Activated T-cell treated with anti-CD3 and anti-CD28 coated beads for 48 hours (primary cell): Measurements from ENCODE around the gene DTNA.

Experiments used
- DNase-seq: peaks from one replicate; pipeline ENCODE4 v3.0.0-alpha.2; 2020; ENCODE audit warnings: low read depth

DTNA gene

DNA sequence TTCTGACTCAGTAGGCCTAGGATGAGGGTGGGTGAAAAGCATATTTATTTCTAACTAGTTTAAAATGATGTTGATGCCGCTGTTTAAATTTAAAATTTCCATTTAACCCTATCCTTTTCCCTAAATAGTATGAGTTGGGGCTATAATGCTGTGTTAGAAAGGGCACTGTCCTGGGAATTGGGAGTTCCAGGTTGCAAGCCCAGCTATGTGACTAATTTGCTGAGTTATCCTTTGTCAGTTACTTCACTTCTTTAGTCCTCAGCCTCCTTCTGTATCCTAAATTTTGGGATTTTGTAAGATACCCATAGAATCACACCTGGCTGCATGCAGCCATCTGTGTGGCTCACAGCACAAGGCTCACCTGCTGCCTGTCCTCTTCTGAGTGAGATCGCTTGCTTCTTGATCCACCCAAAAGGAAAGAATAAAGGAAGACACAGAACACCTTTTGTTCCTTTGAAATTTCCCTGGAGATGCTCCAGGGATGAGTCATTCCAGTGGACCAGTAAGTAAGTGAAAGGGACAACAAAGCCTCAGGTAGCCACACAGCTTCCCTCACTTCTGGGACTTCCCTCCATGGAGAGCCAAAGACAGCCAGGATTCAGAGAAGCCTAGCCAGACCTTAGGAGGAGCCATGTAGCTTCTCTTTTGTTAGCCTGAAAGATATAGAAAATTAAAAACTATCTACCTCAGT, 97.2 kb downstream of the DTNA start:
- DNase-seq = no peak

DNA sequence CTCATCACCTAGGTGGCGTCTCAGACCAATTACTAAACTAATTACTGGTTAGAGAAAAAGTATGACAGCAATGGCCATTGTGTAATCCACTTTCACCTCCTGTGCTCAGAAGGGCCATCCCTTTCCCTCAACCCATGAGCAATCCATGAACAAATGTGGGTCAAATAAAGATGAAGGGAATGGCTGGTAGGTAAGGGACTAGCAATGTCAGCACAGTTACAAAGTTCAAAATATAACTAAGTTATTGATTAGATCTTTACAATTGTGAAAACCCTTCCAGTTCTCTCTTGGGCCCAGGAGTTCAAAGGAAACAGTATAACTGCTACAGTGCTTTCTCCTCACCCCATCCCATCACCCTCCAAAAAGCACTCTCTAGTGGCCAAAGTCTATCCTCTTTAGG, 98.3 kb downstream of the DTNA start:
- no peak for DNase-seq

DNA sequence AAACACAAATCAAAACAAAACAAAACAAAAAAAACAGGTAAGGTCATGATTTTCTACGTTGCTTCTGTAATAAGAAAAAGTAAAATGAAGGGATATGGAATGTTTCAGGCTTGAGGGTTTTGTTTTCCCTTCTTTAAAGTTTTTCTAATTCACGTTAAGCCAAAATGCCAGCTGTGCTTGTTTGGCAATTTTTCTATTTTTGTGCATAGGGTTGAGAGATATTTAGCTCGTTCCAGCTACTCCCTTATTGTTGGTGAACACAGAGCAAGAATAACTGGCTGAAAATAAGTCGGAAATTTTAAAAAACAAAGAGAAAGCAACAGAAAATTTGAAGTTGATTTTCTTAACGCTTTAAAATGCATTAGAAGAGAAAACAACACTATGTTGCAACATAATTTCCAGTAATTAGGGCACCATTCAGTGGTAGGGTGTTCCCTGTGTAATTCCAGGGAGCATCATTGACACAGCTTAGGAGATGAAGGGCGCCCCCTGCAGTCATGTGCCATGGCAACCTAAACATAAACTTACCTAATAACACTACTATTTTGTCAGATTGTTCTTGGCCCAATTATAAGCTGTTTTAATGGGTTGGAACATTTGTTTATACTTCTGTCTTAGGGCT, 99.5 kb downstream of the DTNA start:
- no peak for DNase-seq

DNA sequence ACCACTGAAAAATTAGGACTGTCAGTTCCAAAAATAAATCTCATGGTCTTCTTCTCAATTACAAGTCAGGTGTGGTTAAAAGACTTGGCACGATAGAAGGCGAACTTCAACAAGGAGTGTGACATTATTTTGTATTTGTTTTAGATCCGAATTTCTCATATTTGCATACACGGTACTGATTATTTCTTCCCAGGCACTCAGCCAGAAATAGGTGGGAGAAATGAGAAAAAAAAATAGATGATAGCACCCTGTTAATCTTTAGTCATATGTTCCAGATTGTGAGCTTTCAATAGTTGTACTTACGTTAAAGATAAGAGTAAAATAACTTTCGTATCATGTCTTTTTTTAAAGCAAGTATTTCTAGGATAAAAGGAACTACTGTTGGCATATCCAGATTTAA, 106.1 kb downstream of the DTNA start:
- no peak for DNase-seq

DNA sequence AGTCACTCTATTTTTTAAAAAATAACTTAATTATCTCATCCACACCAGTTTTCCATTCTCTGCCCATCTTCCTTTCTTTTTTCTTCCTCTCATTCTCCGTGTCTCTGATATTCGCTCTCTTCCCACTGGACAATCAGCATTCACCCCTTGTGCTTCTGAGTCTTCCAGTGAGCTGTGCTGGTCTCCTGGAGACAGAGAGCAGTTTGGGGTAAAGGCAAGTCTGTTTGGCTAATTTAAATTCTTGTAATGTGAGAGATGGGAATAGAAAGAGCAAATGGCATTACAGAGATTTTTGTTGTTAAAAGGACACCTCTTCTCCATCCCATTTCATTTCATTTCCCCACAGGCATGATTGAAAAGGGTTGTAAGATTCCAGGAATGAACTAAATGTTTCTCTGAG, 107.5 kb downstream of the DTNA start:
- DNase-seq = no peak

DNA sequence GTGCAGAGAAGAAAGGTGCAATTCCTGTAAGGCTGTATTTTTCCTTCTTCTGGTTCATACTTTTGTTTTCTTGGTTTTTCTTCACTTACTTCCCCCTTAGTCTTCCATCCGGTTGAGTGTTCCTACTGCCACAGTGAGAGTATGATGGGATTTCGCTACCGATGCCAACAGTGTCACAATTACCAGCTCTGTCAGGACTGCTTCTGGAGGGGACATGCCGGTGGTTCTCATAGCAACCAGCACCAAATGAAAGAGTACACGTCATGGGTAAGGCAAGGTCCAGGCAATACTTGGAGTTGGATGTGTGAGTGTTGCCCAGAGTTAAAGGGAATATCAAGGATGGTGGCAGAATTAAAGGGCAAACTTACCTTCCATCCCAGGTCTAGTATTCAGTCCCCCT, 108.0 kb downstream of the DTNA start:
- DNase-seq = no peak

DNA sequence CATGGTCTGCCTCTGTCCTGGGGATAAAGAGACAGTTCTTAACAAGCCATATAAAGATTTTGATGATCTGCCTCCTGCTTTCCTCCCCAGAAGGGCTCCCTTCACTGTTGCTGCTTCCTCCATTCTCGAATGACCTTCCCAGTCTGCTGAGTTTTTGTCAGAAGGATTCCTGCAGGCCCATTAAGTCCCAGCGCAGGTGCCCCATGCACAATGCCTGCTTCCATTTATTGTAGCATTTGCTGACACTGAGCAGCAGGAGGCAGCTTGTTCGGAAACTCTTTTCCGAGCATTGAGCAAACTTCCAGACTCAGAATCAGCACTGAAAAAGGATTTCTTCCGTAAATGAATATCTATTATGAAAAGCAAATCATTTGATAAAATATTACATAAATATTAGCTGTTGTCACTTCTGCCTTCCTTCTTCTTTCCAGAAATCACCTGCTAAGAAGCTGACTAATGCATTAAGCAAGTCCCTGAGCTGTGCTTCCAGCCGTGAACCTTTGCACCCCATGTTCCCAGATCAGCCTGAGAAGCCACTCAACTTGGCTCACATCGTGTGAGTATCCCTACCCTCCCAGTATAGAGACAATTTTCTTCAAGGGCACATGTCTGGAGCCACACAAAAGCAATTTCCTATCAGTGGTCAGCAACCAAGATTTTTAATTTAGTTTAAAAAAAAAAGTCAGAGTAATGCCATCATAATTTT, 110.4 kb downstream of the DTNA start:
- DNase-seq = no peak

DNA sequence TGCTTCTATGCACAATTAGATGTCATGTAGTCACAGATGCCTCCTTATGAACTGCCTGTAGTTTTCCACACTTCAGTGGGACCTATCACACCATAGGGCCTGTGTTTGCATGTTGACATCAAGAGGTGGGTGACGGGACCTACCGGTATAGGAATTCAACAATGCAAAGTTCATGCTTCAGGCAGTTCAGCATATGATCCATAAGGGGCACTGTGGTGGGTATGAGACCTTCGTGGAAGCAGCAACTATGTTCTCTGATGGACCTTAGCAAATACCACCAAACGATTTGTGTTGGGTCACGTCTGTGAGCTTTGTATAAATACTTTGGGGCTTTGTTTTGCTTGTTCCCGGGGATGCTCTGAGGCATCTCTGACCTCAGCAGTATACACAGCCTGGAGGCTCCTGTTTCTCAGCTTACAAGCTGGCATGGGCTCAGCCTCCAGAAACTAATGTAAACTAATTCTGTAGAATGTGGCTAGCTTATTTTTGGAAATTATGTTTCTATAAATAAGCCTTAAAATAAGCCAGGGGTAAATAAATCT, 111.6 kb downstream of the DTNA start:
- no peak for DNase-seq

DNA sequence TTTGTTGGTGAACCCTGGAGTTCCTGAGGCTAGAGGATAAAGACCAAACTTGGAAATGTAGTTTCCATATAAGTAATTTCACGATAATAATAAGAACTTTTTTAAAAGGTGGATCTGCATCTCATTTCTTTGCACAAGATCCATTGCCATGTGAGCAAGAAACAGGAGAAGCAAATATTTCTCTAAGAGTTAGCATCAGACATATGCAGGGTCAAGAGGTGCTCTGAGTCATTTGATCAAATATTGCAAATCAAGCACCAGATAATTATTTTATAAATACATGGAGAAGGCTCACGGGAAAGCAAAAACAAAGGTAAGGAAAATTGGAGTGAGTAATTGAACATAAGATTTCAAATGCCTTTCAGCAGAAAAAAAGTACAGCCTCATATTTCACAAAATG, 118.0 kb downstream of the DTNA start:
- no peak for DNase-seq

DNA sequence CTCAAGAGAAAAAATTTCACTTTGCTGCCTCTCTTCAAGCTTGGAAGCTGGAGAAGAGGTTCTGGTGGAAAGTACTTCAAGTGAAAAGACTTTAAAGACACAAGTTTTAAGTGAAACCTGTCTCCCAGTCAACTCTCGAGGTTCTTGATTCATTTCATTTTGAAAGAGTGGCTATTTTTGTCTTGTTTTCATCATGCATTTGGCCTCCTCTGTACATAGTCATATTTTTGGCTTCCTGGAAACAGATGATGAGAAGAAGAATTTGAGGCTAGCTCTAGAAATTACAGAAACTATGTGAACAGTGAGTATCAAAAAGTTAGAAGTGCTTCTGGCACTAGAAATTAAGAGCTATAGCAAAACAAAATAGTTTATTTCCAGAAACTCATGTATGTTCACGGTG, 124.8 kb downstream of the DTNA start:
- DNase-seq = no peak

DNA sequence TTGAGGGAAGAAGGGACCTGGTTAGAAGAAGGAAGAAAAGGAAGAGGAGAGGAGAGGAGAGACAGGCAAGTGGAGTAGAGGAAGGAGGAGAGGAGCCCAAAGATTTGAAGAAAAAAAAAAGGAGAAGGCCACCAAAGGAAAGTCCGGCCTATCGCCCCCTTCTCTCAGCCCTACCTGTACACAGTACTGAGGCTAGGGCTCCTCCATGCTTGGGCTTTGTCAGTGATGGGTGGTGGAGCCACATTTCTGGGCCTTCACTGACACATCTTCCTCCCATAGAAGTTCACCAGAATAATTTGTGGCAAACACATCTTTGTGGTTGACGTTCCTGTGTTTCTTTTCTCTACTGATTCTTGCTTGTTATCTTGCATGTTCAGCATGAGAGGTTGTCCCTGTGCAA, 125.4 kb downstream of the DTNA start:
- no peak for DNase-seq

DNA sequence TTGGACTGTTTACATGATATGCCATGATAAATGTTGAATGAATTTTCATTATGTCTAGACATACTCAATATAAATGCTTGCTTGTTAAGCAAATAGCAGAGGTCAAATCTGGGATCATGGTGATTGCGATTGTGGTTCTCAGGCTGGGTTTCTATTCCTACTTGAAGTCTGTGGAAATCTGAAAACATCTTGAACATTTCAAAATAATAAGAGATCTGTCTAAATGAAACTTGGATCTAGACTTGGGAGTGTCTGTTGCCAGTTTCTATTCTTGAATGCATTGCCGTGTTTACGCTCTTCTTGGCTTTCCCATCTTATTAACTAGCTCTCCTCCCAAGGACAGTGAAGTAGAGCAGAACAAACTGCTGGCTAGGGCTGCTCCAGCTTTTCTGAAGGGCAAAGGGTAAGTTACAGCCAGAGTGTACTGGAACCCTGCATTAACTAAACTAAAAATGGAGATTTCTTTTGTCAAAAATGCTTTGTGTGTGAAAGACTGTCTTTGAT, 127.7 kb downstream of the DTNA start:
- no peak for DNase-seq

DNA sequence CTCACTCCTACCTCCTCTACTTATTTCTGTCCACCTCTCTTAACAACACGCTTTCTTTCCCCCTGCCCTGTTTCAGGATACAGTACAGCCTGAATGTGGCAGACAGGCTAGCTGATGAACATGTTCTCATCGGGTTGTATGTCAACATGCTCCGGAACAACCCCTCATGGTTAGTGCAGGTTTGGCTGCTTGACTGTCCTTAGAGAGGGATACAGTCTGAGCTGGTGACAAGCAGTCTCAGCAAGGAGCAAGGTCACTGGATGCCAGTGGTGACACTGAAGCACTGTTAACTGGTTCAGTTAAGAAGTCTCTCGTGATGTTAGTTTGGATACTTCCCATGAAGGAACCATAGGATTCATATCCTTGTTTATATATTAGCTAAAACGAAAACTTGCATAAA, 128.6 kb downstream of the DTNA start:
- DNase-seq = no peak

DNA sequence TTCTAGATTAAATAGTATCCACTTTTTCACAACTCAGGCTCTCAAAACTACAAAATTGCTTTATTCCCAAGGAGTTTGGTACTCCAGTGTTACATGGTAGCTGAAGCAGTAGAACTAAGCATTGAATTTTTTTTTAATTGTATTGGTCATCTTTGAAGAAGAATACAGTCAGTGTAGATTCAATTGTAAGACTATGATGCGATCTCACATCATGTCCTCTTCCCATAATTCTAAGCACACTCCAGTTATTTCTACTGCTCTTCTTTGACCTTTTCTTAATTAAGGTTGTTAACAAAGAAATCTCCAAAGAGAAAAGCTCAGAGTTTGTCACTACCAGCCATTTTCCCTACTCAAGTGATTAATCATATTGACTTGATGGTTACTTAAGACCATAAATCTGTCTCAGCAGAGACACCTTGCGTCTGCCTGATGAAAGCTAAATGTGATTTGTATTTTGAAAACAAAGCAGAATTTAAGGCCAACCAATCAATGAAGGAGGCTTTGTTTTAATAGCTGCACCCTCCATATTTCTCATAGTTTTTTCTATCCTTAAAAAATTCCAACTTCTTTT, 130.2 kb downstream of the DTNA start:
- no peak for DNase-seq

DNA sequence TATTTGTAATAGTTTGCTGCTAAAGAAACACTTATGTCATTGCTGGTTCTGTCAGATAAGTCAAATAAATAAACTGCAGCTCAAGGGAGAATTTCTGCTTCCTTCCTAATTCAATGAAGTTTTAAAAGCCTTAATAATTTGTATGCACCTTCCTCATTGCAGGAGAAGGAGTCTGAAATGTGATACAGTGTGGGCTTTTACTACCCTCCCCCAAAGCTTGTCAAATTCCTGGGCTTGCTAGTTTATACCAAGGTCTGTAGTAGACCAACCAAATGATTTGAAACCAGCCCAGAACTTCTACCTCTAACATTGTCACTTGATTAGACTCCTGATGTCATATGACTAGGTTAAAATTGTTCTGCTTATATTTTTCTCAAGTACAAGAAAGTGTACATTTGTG, 131.8 kb downstream of the DTNA start:
- DNase-seq = no peak

DNA sequence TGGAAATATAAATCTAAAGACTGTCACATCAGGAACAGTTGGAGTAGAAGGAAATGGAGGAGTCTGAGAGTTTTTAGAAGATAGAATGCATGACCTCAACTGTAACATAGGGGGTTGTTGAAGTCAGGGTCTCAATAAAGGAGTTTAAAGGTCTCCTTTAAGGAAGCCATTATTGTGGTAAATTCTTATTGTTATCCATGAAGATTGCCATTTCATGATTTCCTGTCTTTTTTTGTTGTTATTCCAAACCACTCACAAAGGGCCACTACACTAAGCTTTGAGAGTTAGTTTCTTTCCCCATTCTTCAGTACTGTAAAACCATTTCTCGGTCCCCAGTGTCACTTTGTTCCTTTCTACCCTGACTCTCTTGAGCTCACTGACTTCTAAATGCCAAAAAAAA, 134.0 kb downstream of the DTNA start:
- DNase-seq = no peak

DNA sequence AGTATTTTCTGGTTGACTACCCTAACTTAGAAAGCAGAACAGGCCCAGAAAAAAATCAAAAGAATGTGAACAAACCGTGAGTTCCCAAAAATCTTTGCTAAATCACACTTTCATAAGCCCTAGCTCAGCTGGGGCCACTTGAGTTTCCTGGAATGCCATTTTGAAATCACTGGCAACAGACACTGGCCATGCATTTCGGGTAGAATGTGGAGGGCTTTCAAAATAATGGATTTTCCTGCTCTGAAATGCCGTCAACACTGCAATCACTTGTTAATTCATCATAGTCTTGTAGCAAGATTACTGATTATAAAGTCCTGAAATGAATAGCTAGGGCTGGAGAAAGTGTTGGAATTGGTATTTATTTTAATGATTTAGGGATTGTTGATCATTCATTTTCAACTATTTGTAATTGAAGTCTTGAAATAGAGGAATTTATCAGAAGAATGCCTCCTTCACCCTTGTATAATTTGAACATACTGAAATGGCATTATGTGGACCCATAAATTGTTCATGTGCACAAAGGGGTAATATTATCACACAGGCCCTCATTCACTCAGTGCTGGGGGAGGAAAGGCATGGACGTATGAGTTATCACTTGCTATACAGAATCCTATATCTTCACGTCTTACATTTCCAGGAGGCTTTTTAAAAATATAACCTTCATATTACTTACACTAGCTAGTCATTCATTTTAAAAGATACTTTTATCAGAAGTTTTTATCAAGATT, 134.8 kb downstream of the DTNA start:
- DNase-seq = no peak

DNA sequence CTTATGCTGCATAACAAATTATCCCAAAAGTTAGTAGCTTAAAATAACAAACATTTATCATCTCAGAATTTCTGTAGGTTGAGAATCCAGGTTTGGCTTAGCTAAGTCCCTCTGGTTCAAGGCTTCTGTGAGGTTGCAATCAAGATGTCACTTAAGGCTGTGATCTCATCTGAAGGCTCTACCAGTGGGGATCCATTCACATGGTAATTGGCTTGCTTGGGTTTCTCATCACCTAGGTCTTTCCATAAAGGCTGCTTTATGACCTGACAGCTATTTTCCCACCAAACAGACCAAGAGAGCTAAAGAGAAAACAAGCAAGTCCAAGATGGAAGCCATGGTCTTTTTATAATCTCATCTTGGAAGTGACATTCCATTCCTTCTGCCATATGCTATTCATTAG, 137.3 kb downstream of the DTNA start:
- no peak for DNase-seq

DNA sequence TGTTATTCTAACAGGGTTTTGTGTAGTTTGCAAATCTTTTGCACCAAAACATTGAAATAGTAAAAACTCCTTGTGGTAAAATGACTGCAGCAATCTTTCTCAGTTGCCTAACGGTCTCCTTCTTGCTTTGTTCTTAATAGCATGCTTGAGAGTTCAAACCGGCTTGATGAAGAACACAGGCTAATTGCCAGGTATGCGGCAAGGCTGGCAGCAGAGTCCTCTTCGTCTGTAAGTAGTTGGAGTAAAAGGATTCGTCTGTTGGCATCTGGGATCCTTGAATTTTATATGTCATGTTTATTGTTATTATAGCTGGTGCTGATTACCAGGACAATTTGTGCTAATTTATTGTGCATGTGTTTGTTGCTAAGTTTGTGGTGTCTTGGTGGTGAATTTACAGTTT, 138.1 kb downstream of the DTNA start:
- no peak for DNase-seq

DNA sequence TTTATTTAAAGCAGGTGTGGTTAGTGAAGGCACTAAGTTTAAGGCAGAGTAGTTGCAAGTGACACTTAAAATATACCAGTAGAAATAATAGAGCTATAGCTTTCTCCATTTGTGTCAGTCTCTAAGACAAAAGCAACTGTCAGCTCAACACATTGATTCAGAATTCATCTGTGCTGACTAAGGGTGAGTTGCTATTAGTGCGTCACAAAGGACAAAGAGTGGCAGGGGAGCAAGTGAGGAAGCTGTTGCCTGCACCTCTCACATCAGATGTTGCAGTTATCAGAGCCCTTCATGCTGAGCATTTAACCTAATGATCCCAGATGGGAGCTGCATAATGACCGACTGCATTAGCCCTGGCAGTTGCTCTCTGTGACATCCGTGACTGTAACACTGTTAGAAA, 138.6 kb downstream of the DTNA start:
- no peak for DNase-seq

DNA sequence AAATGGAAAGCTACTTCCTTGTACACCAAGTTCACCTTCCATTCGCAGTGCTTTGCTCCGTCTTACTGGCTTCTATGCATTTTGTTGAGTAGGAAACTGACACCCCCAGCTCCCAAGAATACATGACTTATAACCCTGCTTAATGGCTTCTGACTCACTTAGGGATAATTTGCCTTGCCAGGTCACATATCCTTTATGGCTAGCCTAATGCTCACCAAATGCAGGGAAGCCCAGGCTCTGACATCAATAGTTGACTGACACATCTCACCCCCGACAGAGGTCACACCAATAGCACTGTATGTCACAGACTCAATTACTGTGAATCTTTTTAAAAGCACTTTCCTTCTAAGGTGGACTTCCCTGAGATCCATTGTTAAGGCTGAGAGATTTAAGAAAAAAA, 147.2 kb downstream of the DTNA start:
- DNase-seq = no peak

DNA sequence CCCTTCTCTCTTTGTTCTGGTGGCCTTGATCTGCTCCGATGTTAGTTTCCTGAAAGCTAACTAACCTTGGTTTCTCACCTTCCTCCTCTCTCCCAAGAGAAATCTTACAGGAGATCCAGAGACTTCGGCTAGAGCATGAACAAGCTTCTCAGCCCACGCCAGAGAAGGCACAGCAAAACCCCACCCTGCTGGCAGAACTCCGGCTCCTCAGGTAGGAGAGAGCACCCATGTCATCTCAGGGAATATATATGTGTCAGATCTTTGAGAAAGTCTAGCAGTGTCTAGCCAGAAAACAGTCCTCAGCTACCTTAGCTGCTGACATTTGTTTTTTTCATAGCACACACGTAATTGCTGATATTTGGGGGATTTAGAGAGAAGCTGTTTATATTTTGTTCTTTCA, 148.1 kb downstream of the DTNA start:
- no peak for DNase-seq
